ENCODE measurements around the gene BCKDHA.
A peak's percentile ranks its signal among the peaks of the same experiment; 100 is the strongest.

Gene BCKDHA

GRCh38 chr19:41395355-41395754 lies 2.3 kb upstream of the BCKDHA start:
- no peak for DNase-seq (ENCODE audit: low read depth in 2 of 2)
- no peak overlapping the region for H3K4me3 ChIP-seq (replicated peaks in 1 of 2; ENCODE audit: low read depth in 2 of 2, low read length in 2 of 2)
- TF ChIP-seq CTCF (IDR thresholded peaks at IDR 0.05; ENCODE audit: low read depth, low read length): no peak

- H3K4me3 ChIP-seq (replicated peaks in 1 of 2; ENCODE audit: low read depth in 2 of 2, low read length in 2 of 2): peak overlapping the region; percentile 88 to 92
- DNase-seq (ENCODE audit: low read depth in 2 of 2): no peak
- TF ChIP-seq CTCF (IDR thresholded peaks at IDR 0.05; ENCODE audit: low read depth, low read length): no peak
Measured at GRCh38 chr19:41398050-41398418, 416 bp downstream of the BCKDHA start.

- TF ChIP-seq CTCF (IDR thresholded peaks at IDR 0.05; ENCODE audit: low read depth, low read length): no peak
- peak overlapping the region; percentile 88 to 92 for H3K4me3 ChIP-seq (replicated peaks in 1 of 2; ENCODE audit: low read depth in 2 of 2, low read length in 2 of 2)
- no peak for DNase-seq (ENCODE audit: low read depth in 2 of 2)
Measured at GRCh38 chr19:41398598-41398997, 980 bp downstream of the BCKDHA start.

GRCh38 chr19:41399091-41399490 lies 1.5 kb downstream of the BCKDHA start:
- no peak for TF ChIP-seq CTCF (IDR thresholded peaks at IDR 0.05; ENCODE audit: low read depth, low read length)
- no peak overlapping the region for H3K4me3 ChIP-seq (replicated peaks in 1 of 2; ENCODE audit: low read depth in 2 of 2, low read length in 2 of 2)
- no peak for DNase-seq (ENCODE audit: low read depth in 2 of 2)

GRCh38 chr19:41399525-41399924 lies 1.9 kb downstream of the BCKDHA start:
- H3K4me3 ChIP-seq (replicated peaks in 1 of 2; ENCODE audit: low read depth in 2 of 2, low read length in 2 of 2): no peak overlapping the region
- no peak for TF ChIP-seq CTCF (IDR thresholded peaks at IDR 0.05; ENCODE audit: low read depth, low read length)
- no peak for DNase-seq (ENCODE audit: low read depth in 2 of 2)

GRCh38 chr19:41401483-41401882 lies 3.9 kb downstream of the BCKDHA start:
- no peak overlapping the region for H3K4me3 ChIP-seq (replicated peaks in 1 of 2; ENCODE audit: low read depth in 2 of 2, low read length in 2 of 2)
- no peak for TF ChIP-seq CTCF (IDR thresholded peaks at IDR 0.05; ENCODE audit: low read depth, low read length)
- DNase-seq (ENCODE audit: low read depth in 2 of 2): no peak

- no peak overlapping the region for H3K4me3 ChIP-seq (replicated peaks in 1 of 2; ENCODE audit: low read depth in 2 of 2, low read length in 2 of 2)
- TF ChIP-seq CTCF (IDR thresholded peaks at IDR 0.05; ENCODE audit: low read depth, low read length): no peak
- no peak for DNase-seq (ENCODE audit: low read depth in 2 of 2)
Measured at GRCh38 chr19:41402010-41402409, 4.4 kb downstream of the BCKDHA start.
